IgD-negative memory B cell (primary cell): ENCODE data around the gene HK3. TPM values are rescaled to one million over a fixed set of nuclear protein-coding genes. Genes with fewer than 3 reads are reported as not detected.

ENCODE experiments used
- H3K27ac Mint-ChIP-seq, 3 donors: one replicate each; pipeline ENCODE4 v1.8.0; 2020 to 2022; ENCODE audit warnings: mild to moderate bottlenecking in 3 of 3, mixed read lengths in 3 of 3, moderate library complexity in 1 of 3
- H3K27me3 Mint-ChIP-seq: one replicate; pipeline ENCODE4 v1.8.0; 2021; ENCODE audit warnings: mixed read lengths
- H3K36me3 Mint-ChIP-seq: one replicate; pipeline ENCODE4 v1.8.0; 2020; ENCODE audit warnings: mild to moderate bottlenecking, mixed read lengths
- H3K4me1 Mint-ChIP-seq, 3 donors: one replicate each; pipeline ENCODE4 v1.8.0; 2020 to 2022; ENCODE audit warnings: mixed read lengths in 3 of 3, mild to moderate bottlenecking in 1 of 3
- H3K4me3 Mint-ChIP-seq, 4 donors: one replicate each; pipeline ENCODE4 v1.8.0; 2020 to 2022; ENCODE audit warnings: mild to moderate bottlenecking in 4 of 4, mixed read lengths in 4 of 4, moderate library complexity in 3 of 4
- H3K9me3 Mint-ChIP-seq, 3 donors: one replicate each; pipeline ENCODE4 v1.8.0; 2020 to 2021; ENCODE audit warnings: mixed read lengths in 3 of 3, mild to moderate bottlenecking in 1 of 3
- polyA plus RNA-seq: library from polyadenylated mRNA; unstranded; fragments of 300-500 nt; fragmentation: Illumina TruSeq; gene quantifications from one replicate; pipeline ENCODE4 v1.2.3, GENCODE V29; 2021

Gene HK3
- polyA plus RNA-seq, 1 donor from 2014 or later, result not detected

DNA sequence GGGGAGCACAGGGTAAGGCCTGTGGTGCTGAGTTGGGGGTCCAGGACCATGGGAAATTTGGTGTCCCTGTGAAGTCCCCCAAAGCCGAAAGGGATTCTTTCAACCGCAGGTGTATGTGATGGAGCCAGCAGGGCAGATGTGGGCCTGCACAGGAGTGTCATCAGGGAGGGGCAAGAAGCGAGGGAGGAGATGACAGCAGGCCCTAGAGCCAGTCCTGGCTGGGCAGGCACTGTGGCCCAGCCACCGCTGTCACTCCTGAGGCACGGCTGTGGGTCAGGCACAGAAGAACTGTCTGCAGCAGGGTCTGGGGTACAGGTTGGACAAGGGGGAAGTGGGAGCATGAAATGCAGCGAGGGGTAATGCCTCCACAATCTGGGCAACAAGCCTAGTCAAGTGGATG lies 4.8 kb downstream of the HK3 start:
- Mint-ChIP-seq H3K4me1 (peaks cover 2 to 3% (median 2%) of the 10 kb centered on the region in 3 donors), H3K4me3 (no peak overlapping the region), H3K27ac (no peak overlapping the region), H3K9me3 (no peaks in the 10 kb centered on the region), H3K27me3 (peaks cover 9% of the 10 kb centered on the region), H3K36me3 (peaks cover 2% of the 10 kb centered on the region)

DNA sequence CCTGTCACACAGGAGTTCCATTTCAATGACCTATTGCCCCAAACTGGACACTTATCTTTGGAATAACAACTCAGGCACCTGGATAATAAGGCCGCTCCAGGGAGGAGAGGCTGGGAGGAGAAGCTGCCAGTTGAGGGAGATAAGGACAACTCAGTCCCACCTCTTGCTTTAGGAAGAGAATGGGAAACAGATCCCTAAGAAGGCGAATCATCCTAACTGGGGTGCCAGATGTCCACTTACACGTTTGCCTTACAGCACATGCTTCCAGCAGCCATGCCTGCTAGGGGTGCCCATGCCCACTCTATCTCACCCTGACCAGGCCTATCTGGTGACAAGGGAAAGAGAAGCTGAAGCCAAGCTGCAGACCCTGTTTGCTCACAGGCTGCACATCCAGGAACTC lies 6.5 kb downstream of the HK3 start:
- H3K9me3 Mint-ChIP-seq, result no peaks in the 10 kb centered on the region
- H3K36me3 Mint-ChIP-seq, result peaks cover 2% of the 10 kb centered on the region
- no peak overlapping the region for H3K4me3 Mint-ChIP-seq
- H3K27ac Mint-ChIP-seq, result no peak overlapping the region
- no peaks in the 10 kb centered on the region for H3K4me1 Mint-ChIP-seq
- peaks cover 11% of the 10 kb centered on the region for H3K27me3 Mint-ChIP-seq

DNA sequence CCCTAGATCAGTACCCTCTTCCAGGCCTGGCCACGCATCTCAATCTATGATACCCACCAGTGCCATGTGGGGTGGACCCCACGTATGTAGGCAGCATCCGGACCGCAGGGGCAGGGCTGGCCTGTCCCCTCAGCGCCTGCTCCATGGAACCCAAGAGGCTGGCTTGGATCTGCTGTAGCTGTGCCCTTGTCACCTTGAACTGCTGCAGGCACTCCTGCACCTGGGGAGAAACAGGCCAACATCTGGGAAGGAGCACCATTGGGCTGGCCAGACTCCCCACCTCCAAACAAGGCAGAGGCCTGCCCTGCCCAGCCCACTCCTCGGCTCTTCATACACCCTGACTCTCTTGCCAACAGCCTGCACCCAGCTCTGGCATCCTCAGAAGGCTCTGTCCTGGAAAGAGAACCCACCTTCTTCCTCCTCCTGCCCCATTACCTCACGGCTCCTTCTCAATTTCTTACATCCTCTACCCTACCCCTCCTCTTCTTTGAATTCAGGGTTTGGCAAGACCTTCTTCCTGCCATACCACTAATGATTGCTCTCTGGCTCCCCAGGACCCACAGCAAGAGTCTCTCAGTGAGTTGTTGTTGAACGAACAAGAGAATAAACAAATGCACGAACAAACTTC lies 7.7 kb downstream of the HK3 start:
- Mint-ChIP-seq H3K27me3 (peaks cover 11% of the 10 kb centered on the region), H3K27ac (no peak overlapping the region), H3K36me3 (peaks cover 2% of the 10 kb centered on the region), H3K4me1 (no peaks in the 10 kb centered on the region), H3K4me3 (no peak overlapping the region), H3K9me3 (no peaks in the 10 kb centered on the region)

DNA sequence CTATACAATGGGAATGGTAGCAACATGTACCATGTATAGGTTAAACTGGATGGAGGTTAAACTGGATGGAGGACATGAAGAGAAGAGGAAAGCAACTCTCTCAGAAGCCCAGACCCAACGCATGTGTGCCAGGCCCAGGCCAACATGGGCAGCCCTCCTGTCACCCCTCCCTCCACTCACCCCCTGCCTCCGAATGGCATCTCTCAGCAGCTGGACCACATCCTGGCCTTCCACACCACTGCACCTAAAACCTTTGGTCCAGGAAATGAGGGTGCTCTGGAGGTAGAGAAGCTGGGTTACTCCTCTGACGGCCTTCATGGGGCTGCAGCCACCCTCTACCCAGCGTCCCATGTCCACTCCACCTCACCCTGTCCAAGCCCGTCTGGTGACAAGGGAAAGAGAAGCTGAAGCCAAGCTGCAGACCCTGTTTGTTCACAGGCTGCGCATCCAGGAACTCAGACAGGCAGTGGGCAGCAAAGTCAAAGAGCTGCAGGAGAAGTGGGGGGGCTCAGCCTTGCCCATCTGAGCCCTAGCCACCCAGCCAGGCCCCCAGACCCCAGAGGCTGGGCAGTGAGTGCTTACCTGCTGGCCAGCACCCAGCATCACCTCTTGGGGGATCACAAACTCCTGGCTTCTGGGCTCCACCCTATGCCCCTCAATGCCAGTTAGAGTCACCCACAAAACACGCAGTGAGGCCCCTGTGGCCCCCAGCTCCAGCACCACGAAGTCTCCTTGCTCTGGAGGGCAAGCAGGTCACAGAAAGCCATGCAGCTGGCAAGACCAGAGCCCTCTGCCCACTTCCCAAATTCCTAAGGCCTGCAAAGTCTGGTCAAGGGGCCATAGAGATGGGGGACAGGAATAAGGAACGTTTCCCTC lies 8.5 kb downstream of the HK3 start:
- peaks cover under 1% of the 10 kb centered on the region for H3K36me3 Mint-ChIP-seq
- no peak overlapping the region for H3K27ac Mint-ChIP-seq
- no peak overlapping the region for H3K4me3 Mint-ChIP-seq
- no peaks in the 10 kb centered on the region for H3K4me1 Mint-ChIP-seq
- no peaks in the 10 kb centered on the region for H3K9me3 Mint-ChIP-seq
- peaks cover 10% of the 10 kb centered on the region for H3K27me3 Mint-ChIP-seq

DNA sequence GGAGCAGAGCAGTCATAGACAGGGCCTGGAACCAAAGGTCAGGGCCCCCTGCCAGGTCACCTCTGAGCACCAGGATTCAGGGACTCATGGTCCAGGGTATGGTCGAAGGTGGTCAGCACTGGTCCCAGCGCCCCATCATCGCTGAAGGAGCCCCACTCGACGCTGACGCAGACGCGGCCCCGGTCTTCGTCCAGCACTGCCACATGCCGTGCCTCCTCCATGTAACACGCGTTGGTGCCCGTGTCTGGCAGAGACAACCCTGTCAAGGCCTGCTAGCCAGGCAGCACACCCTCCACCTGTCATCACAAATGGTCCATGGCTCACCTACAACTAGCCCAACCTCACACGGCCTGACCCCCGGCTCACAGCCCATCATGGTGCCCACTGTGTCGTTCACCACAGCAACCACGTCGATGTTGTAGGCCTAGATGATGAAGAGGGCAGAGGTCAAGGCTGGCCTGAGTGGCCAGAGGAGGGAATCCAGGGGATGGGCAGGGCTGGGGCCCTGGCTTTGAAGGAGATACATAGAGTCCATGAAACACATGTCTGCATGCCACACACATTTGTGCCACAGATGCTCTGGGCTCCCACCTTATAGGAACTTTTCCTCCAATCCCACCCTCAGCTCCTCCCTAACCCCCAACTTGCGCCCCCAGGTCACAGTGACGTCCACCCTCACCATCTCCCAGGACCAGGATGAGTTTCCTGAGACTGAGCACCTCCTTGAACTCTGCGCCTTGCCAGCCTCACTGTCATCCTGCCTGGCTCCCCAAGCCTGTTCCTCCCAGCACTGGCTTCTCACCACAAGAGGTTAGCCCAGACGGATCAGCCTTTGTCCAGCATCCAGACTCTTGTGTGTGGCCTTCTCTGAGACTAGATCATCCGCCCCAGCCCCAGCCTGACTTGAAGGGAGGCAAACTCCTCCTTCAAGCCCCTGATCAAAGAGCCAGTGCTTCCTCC lies 9.5 kb downstream of the HK3 start:
- H3K27me3 Mint-ChIP-seq, result peaks cover 6% of the 10 kb centered on the region
- H3K36me3 Mint-ChIP-seq, result no peaks in the 10 kb centered on the region
- no peak overlapping the region for H3K4me3 Mint-ChIP-seq
- H3K4me1 Mint-ChIP-seq, result peaks cover 0 to 3% (median 0%) of the 10 kb centered on the region in 3 donors
- no peak overlapping the region for H3K27ac Mint-ChIP-seq
- no peaks in the 10 kb centered on the region for H3K9me3 Mint-ChIP-seq

DNA sequence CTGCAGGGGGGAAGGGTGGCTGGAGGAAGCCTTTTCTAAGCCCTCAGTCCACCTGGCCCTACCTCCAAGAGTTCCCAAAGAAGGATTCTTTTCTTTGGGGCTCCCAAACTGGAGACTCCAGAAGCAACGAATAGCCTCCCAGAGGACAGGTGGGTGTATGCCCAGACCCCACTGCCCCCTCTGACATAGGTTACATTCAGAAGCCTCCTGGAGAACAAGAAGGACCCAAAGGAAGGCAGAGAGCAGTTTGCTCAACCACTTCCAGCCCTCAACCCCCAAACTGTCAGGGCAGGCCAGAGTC lies 10.3 kb downstream of the HK3 start:
- Mint-ChIP-seq H3K4me3 (no peak overlapping the region), H3K27me3 (peaks cover 6% of the 10 kb centered on the region), H3K27ac (peak overlapping the region in 1 of 3 donors; percentile 43), H3K36me3 (no peaks in the 10 kb centered on the region), H3K4me1 (peaks cover 0 to 4% (median 0%) of the 10 kb centered on the region in 3 donors), H3K9me3 (no peaks in the 10 kb centered on the region)

GRCh38 chr5:176888016-176888864 lies 10.9 kb downstream of the HK3 start:
- H3K27me3 Mint-ChIP-seq, result peaks cover 6% of the 10 kb centered on the region
- no peaks in the 10 kb centered on the region for H3K36me3 Mint-ChIP-seq
- peak overlapping the region in 1 of 3 donors; percentile 37 for H3K27ac Mint-ChIP-seq
- H3K4me1 Mint-ChIP-seq, result peaks cover 0 to 4% (median 0%) of the 10 kb centered on the region in 3 donors
- no peak overlapping the region for H3K4me3 Mint-ChIP-seq
- no peaks in the 10 kb centered on the region for H3K9me3 Mint-ChIP-seq

GRCh38 chr5:176887252-176887849 lies 11.8 kb downstream of the HK3 start:
- Mint-ChIP-seq H3K9me3 (no peaks in the 10 kb centered on the region), H3K4me1 (peaks cover 0 to 4% (median 0%) of the 10 kb centered on the region in 3 donors), H3K36me3 (no peaks in the 10 kb centered on the region), H3K4me3 (no peak overlapping the region), H3K27ac (peak overlapping the region in 1 of 3 donors; percentile 19), H3K27me3 (peaks cover 10% of the 10 kb centered on the region)

- H3K36me3 Mint-ChIP-seq, result no peaks in the 10 kb centered on the region
- no peak overlapping the region for H3K27ac Mint-ChIP-seq
- H3K4me1 Mint-ChIP-seq, result peaks cover 0 to 4% (median 0%) of the 10 kb centered on the region in 3 donors
- H3K9me3 Mint-ChIP-seq, result no peaks in the 10 kb centered on the region
- H3K4me3 Mint-ChIP-seq, result no peak overlapping the region
- H3K27me3 Mint-ChIP-seq, result peaks cover 10% of the 10 kb centered on the region
Measured at GRCh38 chr5:176886336-176887251, 12.6 kb downstream of the HK3 start.

- H3K36me3 Mint-ChIP-seq, result no peaks in the 10 kb centered on the region
- H3K27me3 Mint-ChIP-seq, result peaks cover 9% of the 10 kb centered on the region
- peaks cover 0 to 4% (median 0%) of the 10 kb centered on the region in 3 donors for H3K4me1 Mint-ChIP-seq
- H3K27ac Mint-ChIP-seq, result no peak overlapping the region
- no peak overlapping the region for H3K4me3 Mint-ChIP-seq
- no peaks in the 10 kb centered on the region for H3K9me3 Mint-ChIP-seq
Measured at GRCh38 chr5:176884571-176884890, 14.6 kb downstream of the HK3 start.

GRCh38 chr5:176883700-176884570 lies 15.2 kb downstream of the HK3 start:
- no peaks in the 10 kb centered on the region for H3K9me3 Mint-ChIP-seq

GRCh38 chr5:176882567-176882903 lies 16.6 kb downstream of the HK3 start:
- Mint-ChIP-seq H3K27ac (no peak overlapping the region), H3K36me3 (no peaks in the 10 kb centered on the region), H3K4me1 (peaks cover 0 to 4% (median 0%) of the 10 kb centered on the region in 3 donors), H3K27me3 (peaks cover 12% of the 10 kb centered on the region), H3K4me3 (no peak overlapping the region), H3K9me3 (no peaks in the 10 kb centered on the region)

More at GRCh38 chr5:176883700-176884570, 15.2 kb downstream of the HK3 start:
- H3K27me3 Mint-ChIP-seq, result peaks cover 10% of the 10 kb centered on the region
- H3K4me3 Mint-ChIP-seq, result no peak overlapping the region
- H3K4me1 Mint-ChIP-seq, result peaks cover 0 to 4% (median 0%) of the 10 kb centered on the region in 3 donors
- H3K36me3 Mint-ChIP-seq, result no peaks in the 10 kb centered on the region
- no peak overlapping the region for H3K27ac Mint-ChIP-seq
